ENCODE data around the gene TBPL1. TPM values are rescaled to one million over a fixed set of nuclear protein-coding genes. Genes with fewer than 3 reads are reported as not detected.
A peak's percentile ranks its signal among the peaks of the same experiment; 100 is the strongest.

Gene TBPL1
- total and polyA plus RNA-seq, 8 donors, result 20.4 to 58.8 (median 52.0) TPM

DNA sequence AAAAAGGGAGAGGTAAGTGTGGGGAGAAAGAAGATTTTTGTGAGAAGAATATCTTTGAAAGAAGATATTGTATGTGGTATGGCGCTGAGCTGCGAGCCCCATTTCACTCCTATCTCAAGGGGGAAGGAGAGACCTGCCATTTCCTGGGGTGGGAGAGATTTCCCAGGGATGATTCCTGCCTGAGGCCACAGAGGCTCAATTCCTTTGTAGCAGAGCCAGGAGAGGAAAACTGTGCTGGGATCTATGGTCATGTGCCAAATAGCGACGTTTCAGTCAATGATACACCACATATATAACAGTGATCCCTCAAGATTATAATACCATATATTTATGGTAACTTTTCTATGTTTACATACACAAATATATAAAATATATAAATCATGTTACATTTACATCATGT, 35.2 kb upstream of the TBPL1 start:
- peaks cover 0 to 6% of the 10 kb centered on the region in 2 donors for H3K27me3 ChIP-seq
- H3K4me1 ChIP-seq, result no peaks in the 10 kb centered on the region
- peaks cover 0 to 2% of the 10 kb centered on the region in 2 donors for H3K9me3 ChIP-seq
- no peak overlapping the region for H3K27ac ChIP-seq
- DNase-seq (no peak), ATAC-seq (no peak)
- H3K4me3 ChIP-seq, result no peak overlapping the region
- TF ChIP-seq, protein P1, sequence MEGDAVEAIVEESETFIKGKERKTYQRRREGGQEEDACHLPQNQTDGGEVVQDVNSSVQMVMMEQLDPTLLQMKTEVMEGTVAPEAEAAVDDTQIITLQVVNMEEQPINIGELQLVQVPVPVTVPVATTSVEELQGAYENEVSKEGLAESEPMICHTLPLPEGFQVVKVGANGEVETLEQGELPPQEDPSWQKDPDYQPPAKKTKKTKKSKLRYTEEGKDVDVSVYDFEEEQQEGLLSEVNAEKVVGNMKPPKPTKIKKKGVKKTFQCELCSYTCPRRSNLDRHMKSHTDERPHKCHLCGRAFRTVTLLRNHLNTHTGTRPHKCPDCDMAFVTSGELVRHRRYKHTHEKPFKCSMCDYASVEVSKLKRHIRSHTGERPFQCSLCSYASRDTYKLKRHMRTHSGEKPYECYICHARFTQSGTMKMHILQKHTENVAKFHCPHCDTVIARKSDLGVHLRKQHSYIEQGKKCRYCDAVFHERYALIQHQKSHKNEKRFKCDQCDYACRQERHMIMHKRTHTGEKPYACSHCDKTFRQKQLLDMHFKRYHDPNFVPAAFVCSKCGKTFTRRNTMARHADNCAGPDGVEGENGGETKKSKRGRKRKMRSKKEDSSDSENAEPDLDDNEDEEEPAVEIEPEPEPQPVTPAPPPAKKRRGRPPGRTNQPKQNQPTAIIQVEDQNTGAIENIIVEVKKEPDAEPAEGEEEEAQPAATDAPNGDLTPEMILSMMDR (IDR thresholded peaks at IDR 0.05), result no peak
- no peaks in the 10 kb centered on the region for H3K36me3 ChIP-seq
- intact Hi-C loops (cut with DNase I), result loop anchor here in 1 of 2 donors (5.0 kb wide), 1 partner anchor 350 kb away; no protein-coding TSS in a partner anchor

DNA sequence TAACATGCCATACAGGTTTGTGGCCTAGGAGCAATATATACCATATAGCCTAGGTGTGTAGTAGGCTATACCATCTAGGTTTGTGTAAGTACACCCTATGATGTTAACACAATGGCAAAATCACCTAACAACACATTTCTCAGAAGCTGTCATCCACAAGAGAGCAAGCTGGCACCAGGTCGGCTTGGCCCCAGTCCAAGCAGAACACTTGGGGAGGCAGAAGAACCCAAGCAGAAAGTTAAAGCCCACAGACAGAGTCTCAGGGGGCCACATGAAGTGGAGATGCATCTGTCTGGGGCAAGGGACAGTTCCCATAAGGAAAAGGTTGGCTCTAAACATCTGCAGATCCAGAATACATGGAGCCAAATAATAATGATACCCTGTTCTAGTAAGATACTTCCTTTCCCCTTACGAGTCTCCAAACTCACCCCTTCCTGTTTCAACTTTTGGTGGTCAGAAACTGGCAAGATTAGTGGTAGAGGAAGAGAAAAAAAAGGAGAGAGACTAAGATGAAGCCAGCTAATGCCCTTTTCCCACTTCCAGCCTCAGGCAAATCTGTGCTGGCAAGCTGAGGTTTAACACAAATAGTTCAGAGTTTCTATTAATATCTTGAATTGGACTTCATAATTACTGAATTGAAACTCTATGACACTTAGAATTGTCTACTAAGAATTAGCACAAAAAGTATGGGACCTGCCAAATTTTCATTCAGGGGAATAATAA, 34.7 kb upstream of the TBPL1 start:
- Histone ChIP-seq H3K9me3 (peaks cover 0 to 2% of the 10 kb centered on the region in 2 donors), H3K27ac (no peak overlapping the region), H3K4me3 (no peak overlapping the region), H3K4me1 (no peaks in the 10 kb centered on the region), H3K27me3 (peaks cover 0 to 2% of the 10 kb centered on the region in 2 donors), H3K36me3 (no peaks in the 10 kb centered on the region)
- TF ChIP-seq, protein P1 (IDR thresholded peaks at IDR 0.05), result no peak
- no peak for DNase-seq
- intact Hi-C loops (cut with DNase I), result loop anchor here in 1 of 2 donors (5.0 kb wide), 1 partner anchor 351 kb away; no protein-coding TSS in a partner anchor
- ATAC-seq, result no peak

DNA sequence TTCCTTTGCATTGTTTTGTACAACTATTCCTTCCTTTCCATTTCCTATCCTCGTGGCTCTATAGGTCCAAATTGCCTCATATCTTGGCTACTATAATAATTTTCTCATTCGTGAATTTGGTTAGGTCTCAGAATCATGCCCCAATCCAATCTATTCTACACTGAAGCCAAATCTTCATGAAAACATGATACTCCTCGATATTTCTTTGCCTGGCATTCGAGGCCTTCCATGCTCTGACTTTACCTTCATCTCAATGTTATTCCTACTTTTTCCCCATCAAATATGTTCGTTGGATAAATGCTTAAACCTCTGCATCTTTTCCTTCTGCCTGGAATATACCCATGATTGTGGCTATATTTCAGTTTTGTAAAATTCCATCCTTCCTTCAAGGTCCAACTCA, 33.7 kb upstream of the TBPL1 start:
- Histone ChIP-seq H3K9me3 (no peaks in the 10 kb centered on the region), H3K27ac (no peak overlapping the region), H3K27me3 (no peaks in the 10 kb centered on the region), H3K36me3 (no peaks in the 10 kb centered on the region), H3K4me3 (no peak overlapping the region), H3K4me1 (no peaks in the 10 kb centered on the region)
- no peak for DNase-seq
- intact Hi-C loops (cut with DNase I), result loop anchor here in 1 of 2 donors (5.0 kb wide), 1 partner anchor 352 kb away; no protein-coding TSS in a partner anchor
- ATAC-seq, result no peak
- TF ChIP-seq, protein P1 (IDR thresholded peaks at IDR 0.05), result no peak

DNA sequence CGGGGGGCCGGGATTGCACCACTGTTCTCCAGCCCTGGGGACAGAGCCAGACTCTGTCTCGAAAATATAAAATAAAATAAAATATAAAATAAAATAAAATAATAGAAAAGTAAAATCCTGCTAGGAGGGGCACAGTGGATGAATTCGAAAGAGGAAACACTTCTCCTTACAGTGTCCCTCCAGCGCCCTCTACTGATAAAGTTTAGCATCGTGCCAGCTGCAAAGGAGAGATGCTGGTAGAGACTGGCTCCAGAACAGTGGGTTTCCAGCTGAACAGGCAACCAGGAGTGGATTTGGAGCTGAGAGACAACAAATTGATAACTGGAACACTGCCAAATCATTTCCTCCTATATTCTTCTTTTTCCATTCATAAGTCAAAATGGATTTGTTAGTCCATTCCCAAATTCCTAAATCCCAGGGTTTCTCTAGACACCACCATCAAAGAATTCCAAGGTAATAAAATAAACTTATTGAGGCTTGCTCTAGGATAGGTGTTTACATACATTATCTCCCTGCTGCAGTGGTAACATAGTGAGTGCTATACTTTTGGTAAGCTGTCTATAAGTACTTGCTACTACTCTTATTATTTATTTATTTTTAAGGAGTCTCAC, 31.7 kb upstream of the TBPL1 start:
- TF ChIP-seq, protein P1 (IDR thresholded peaks at IDR 0.05), result peak; percentile 76 to 80
- ATAC-seq, result peak; percentile 84

More for the DNA sequence above, 31.7 kb upstream of the TBPL1 start:
- Histone ChIP-seq H3K27me3 (no peaks in the 10 kb centered on the region), H3K4me3 (no peak overlapping the region), H3K4me1 (no peaks in the 10 kb centered on the region), H3K9me3 (no peaks in the 10 kb centered on the region), H3K36me3 (no peaks in the 10 kb centered on the region), H3K27ac (no peak overlapping the region)
- intact Hi-C loops (cut with DNase I), result loop anchor here in 1 of 2 donors (10.0 kb wide), 1 partner anchor 143 kb away; no protein-coding TSS in a partner anchor
- peak; percentile 41 to 86 (median 69) for DNase-seq

Measured in left lung (tissue), 10 donors.